HepG2 (cell line): ENCODE data around the gene ARHGEF10L. TPM values are rescaled to one million over a fixed set of nuclear protein-coding genes. Genes with fewer than 3 reads are reported as not detected.
"Not testable (repeated sequence)": the region's sequence is repeated elsewhere in the genome, so short reads cannot be mapped to it uniquely, and the experiment has no call there.

Experiments used
- ATAC-seq: fragments of 200-7000 bp; cut with Tn5 transposase; 3 replicates; pipeline ENCODE4 v1.9.1; 2020; ENCODE audit warnings: mild to moderate bottlenecking, moderate library complexity
- BruUV-seq: library from RNA; stranded (reverse); fragments of 400-500 nt; replicated peaks from 2 replicates; lab custom pipeline; 2021; lab: Mats Ljungman, UMichigan
- CTCF ChIA-PET: fragments of 300-600 bp; formaldehyde crosslinking; extraction: SDS; loops from one replicate; lab custom pipeline; 2021; ENCODE audit warnings: low total read pairs, inconsistent platforms, low intra/inter-chr PET ratio; lab: Yijun Ruan, JAX
- POLR2A ChIA-PET: fragments of 350-600 bp; sonication (Branson Sonifier 250); formaldehyde crosslinking; loops from one replicate; lab custom pipeline; 2020; ENCODE audit warnings: antibody characterized with exemption, inconsistent platforms; lab: Yijun Ruan, JAX
- DNase-seq: peaks from one replicate; pipeline ENCODE4 v3.0.0-alpha.2; 2015; ENCODE audit warnings: low spot score
- FAIRE-seq: peaks from 3 replicates; lab custom pipeline; 2011; peaks lifted over from hg19 to GRCh38; lab: Jason Lieb, UNC
- H2AFZ ChIP-seq: one replicate; pipeline ENCODE4 v1.6.1; 2011; ENCODE audit warnings: low read length, inconsistent platforms
- H3K27ac ChIP-seq: fragments of 300-600 bp; 3 replicates; pipeline ENCODE4 v1.8.0; 2011; ENCODE audit warnings: mixed run types, mild to moderate bottlenecking, mixed read lengths, low read length, inconsistent platforms; ENCODE audit not compliant: insufficient read depth; ENCODE audit errors: extremely low read length
- H3K27me3 ChIP-seq, 2 experiments: fragments of 200-600 bp in 1 of 2; 2 replicates in 1 of 2; 3 replicates in 1 of 2; pipeline versions ENCODE4 v1.6.0 to v1.8.0; 2011; ENCODE audit warnings: low read length in 2 of 2, mild to moderate bottlenecking in 2 of 2, moderate library complexity in 2 of 2, inconsistent platforms in 1 of 2; ENCODE audit not compliant: insufficient read depth in 2 of 2, control insufficient read depth in 1 of 2
- H3K36me3 ChIP-seq, 2 experiments: fragments of 200-600 bp in 1 of 2; replicated peaks in 1 of 2; 2 replicates in 1 of 2; 3 replicates in 1 of 2; pipeline versions ENCODE4 v1.5.1 to v1.8.0; 2011; ENCODE audit warnings: low read length in 2 of 2, inconsistent platforms in 1 of 2; ENCODE audit not compliant: insufficient read depth in 2 of 2, control insufficient read depth in 1 of 2
- H3K4me1 ChIP-seq: 2 replicates; pipeline ENCODE4 v1.5.1; 2012; ENCODE audit warnings: low read length, inconsistent platforms; ENCODE audit not compliant: insufficient read depth
- H3K4me2 ChIP-seq: 2 replicates; pipeline ENCODE4 v1.6.0; 2011; ENCODE audit warnings: low read depth, low read length, inconsistent platforms
- H3K4me3 ChIP-seq, 3 experiments: fragments of 200-600 bp in 1 of 3; sonication (generic), shearing (Covaris generic) in 1 of 3; replicated peaks in 1 of 3; 2 replicates each; pipeline ENCODE4 v1.5.1; 2011 to 2016; ENCODE audit warnings: low read length in 3 of 3, inconsistent platforms in 2 of 3, low read depth in 2 of 3, mild to moderate bottlenecking in 2 of 3, control low read depth in 1 of 3, mixed read lengths in 1 of 3; ENCODE audit not compliant: insufficient read depth in 1 of 3
- H3K79me2 ChIP-seq: one replicate; pipeline ENCODE4 v1.6.1; 2011; ENCODE audit warnings: low read length, inconsistent platforms; ENCODE audit not compliant: insufficient read depth
- H3K9ac ChIP-seq: 2 replicates; pipeline ENCODE4 v1.6.0; 2011; ENCODE audit warnings: mild to moderate bottlenecking, low read depth, low read length, inconsistent platforms; ENCODE audit not compliant: insufficient read depth
- H3K9me3 ChIP-seq: 2 replicates; pipeline ENCODE4 v1.5.1; 2012; ENCODE audit warnings: mild to moderate bottlenecking, low read length
- H4K20me1 ChIP-seq: 2 replicates; pipeline ENCODE4 v1.6.0; 2011; ENCODE audit warnings: inconsistent platforms, mild to moderate bottlenecking, low read length, moderate library complexity; ENCODE audit not compliant: insufficient read depth
- ETV5 ChIP-seq: IDR thresholded peaks from 2 replicates; pipeline ENCODE4 v1.6.1; 2018; ENCODE audit warnings: missing biosample characterization, missing genetic modification reagents, inconsistent platforms, borderline replicate concordance
- HDAC1 ChIP-seq: sonication (generic); formaldehyde crosslinking; IDR thresholded peaks from 2 replicates; pipeline ENCODE4 v1.5.1; 2020; ENCODE audit warnings: mild to moderate bottlenecking, missing genetic modification reagents
- NR2F6 ChIP-seq, 2 experiments: IDR thresholded peaks; 2 replicates each; pipeline ENCODE4 v1.6.1; 2016; ENCODE audit warnings: antibody characterized with exemption in 1 of 2, mild to moderate bottlenecking in 1 of 2
- PITX1 ChIP-seq: sonication (generic); formaldehyde crosslinking; IDR thresholded peaks from 2 replicates; pipeline ENCODE4 v1.5.1; 2020; ENCODE audit warnings: mild to moderate bottlenecking, missing genetic modification reagents
- SALL1 ChIP-seq: sonication (generic); formaldehyde crosslinking; IDR thresholded peaks from 2 replicates; pipeline ENCODE4 v1.8.0; 2022; ENCODE audit warnings: mild to moderate bottlenecking, missing genetic modification reagents
- ZNF331 ChIP-seq: sonication (generic); formaldehyde crosslinking; IDR thresholded peaks from 2 replicates; pipeline ENCODE4 v1.4.0; 2020; ENCODE audit warnings: missing genetic modification reagents
- WGBS: methylation state at CpG from one replicate; pipeline ENCODE4 v1.1.6; 2017; ENCODE audit warnings: low lambda C conversion rate; 5-methylcytosine and 5-hydroxymethylcytosine counted together
- in situ Hi-C: cut with HindIII; loops from 2 replicates; pipeline ENCODE4 v1.10.0; 2017; ENCODE audit warnings: low pct_unique_long_range_greater_than_20kb; ENCODE audit not compliant: extremely low pct_ligation_motif_present
- intact Hi-C: fragments of 100-400 bp; cut with micrococcal nuclease; formaldehyde crosslinking; loops from one replicate; pipeline ENCODE4 v1.10.0; 2022; ENCODE audit not compliant: unreplicated experiment
- polyA plus RNA-seq, 8 experiments: library from polyadenylated mRNA; depleted of rRNA in 3 of 8; stranded (reverse) in 7 of 8; unstranded in 1 of 8; fragments of >200 nt; fragmentation: Illumina TruSeq in 4 of 8; extraction: Trizol in 4 of 8; gene quantifications; 2 replicates each; pipeline versions ENCODE4 v1.2.1 to v1.2.3, GENCODE V29; 2011 to 2016; ENCODE audit warnings: low read depth in 4 of 8, missing spikeins in 1 of 8, mixed read lengths in 1 of 8; ENCODE audit not compliant: insufficient read depth in 1 of 8
- total RNA-seq, 5 experiments: library from RNA; depleted of rRNA; stranded (reverse); fragments of >200 nt; fragmentation: Illumina TruSeq; extraction: Trizol; gene quantifications; 2 replicates each; pipeline ENCODE4 v1.2.3, GENCODE V29; 2016; ENCODE audit warnings: low read depth in 1 of 5
- TF ChIP-seq, protein P1 (sequence below): sonication (generic); formaldehyde crosslinking; IDR thresholded peaks from 2 replicates; pipeline ENCODE4 v1.5.1; 2020; ENCODE audit warnings: mild to moderate bottlenecking, missing genetic modification reagents
- TF ChIP-seq, protein P2 (sequence below): sonication (generic); IDR thresholded peaks from 2 replicates; pipeline ENCODE4 v1.6.1; 2016; ENCODE audit warnings: low read depth, borderline replicate concordance

The ARHGEF10L gene
- total and polyA plus RNA-seq, 2 of the 13 experiments (the other 11 are each of a cell fraction or from before 2014, with no cell fraction given) = 46.5 to 78.3 TPM

DNA sequence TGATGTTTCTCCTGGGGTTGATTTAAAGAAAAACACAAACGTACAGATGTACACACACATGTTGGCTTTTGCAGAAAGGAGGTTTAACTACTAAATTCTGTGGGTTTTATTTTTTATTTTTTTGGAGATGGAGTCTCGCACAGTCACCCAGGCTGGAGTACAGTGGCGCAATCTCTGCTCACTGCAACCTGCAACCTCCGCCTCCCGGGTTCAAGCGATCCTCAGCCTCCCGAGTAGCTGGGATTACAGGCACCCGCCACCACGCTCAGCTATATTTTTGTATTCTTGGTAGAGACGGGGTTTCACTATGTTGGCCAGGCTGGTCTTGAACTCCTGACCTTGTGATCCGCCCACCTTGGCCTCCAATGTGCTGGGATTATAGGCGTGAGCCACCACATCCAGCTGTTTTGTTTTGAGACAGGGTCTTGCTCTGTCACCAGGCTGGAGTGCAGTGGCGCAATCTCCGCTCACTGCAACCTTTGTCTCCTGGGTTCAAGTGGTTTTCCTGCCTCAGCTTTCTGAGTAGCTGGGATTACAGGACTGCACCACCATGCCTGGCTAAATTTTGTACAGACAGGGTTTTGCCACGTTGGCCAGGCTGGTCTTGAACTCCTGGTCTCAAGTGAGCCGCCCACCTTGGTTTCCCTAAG, 49.6 kb upstream of the ARHGEF10L start (continued):
- TF ChIP-seq, protein P1, sequence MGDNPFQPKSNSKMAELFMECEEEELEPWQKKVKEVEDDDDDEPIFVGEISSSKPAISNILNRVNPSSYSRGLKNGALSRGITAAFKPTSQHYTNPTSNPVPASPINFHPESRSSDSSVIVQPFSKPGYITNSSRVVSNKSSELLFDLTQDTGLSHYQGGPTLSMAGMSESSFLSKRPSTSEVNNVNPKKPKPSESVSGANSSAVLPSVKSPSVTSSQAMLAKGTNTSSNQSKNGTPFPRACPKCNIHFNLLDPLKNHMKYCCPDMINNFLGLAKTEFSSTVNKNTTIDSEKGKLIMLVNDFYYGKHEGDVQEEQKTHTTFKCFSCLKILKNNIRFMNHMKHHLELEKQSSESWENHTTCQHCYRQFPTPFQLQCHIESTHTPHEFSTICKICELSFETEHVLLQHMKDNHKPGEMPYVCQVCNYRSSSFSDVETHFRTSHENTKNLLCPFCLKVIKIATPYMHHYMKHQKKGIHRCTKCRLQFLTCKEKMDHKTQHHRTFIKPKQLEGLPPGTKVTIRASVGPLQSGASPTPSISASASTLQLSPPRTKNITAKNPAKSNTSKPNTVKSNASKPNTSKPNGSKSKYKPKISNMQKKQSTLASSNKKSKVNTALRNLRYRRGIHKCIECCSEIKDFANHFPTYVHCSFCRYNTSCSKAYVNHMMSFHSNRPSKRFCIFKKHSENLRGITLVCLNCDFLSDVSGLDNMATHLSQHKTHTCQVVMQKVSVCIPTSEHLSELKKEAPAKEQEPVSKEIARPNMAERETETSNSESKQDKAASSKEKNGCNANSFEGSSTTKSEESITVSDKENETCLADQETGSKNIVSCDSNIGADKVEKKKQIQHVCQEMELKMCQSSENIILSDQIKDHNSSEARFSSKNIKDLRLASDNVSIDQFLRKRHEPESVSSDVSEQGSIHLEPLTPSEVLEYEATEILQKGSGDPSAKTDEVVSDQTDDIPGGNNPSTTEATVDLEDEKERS (CRISPR knock-in tag) = 0 out of 2 replicates have a peak, but pooled peaks have one; percentile 25
- TF ChIP-seq, protein P2, sequence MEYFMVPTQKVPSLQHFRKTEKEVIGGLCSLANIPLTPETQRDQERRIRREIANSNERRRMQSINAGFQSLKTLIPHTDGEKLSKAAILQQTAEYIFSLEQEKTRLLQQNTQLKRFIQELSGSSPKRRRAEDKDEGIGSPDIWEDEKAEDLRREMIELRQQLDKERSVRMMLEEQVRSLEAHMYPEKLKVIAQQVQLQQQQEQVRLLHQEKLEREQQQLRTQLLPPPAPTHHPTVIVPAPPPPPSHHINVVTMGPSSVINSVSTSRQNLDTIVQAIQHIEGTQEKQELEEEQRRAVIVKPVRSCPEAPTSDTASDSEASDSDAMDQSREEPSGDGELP = peak; percentile 47; the same call in 1 of the 2 replicates
- TF ChIP-seq ZNF331 (CRISPR knock-in tag) = 0 out of 2 replicates have a peak, but pooled peaks have one; percentile 23
- TF ChIP-seq ETV5 (CRISPR knock-in tag) = peak; percentile 21; the same call in 1 of the 2 replicates
- TF ChIP-seq SALL1 (CRISPR knock-in tag) = peak; percentile 22; the same call in 1 of the 2 replicates
- peak; percentile 60 for TF ChIP-seq PITX1
- not testable (repeated sequence) for TF ChIP-seq NR2F6 (IDR thresholded peaks at IDR 0.05)
- 0 out of 2 replicates have a peak, but pooled peaks have one; percentile 10 for TF ChIP-seq NR2F6 (CRISPR knock-in tag; IDR thresholded peaks at IDR 0.05)
- TF ChIP-seq HDAC1 (CRISPR knock-in tag) = peak; percentile 44; the same call in 1 of the 2 replicates

DNA sequence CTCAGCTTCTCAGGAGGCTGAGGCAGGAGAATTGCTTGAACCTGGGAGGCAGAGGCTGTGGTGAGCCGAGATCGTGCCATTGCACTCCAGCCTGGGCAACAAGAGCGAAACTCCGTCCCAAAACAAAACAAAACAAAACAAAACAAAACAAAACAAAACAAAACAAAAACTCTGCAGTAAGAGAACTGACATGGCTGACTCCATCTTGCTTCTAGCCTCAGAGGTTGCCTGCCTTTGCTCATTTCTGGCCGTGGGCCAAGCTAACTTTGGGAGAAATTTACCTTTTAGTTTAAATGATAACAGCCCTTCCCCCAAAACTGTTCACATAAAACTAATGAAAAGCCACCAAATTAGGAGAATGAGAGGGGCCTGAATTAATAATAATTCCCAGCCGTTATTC, 48.8 kb upstream of the ARHGEF10L start:
- H3K27ac ChIP-seq, H3K4me2 ChIP-seq, H3K9me3 ChIP-seq, ATAC-seq, H4K20me1 ChIP-seq, H3K9ac ChIP-seq, intact Hi-C loops, H3K36me3 ChIP-seq, CTCF ChIA-PET, H3K4me3 ChIP-seq, H3K79me2 ChIP-seq, DNase-seq, H3K27me3 ChIP-seq, BruUV-seq, H2AFZ ChIP-seq, FAIRE-seq, POLR2A ChIA-PET: not testable (repeated sequence)
- WGBS = 43% methylated on average over 6 of the region's 6 CpGs
- peaks cover 20% of the 10 kb centered on the region for H3K4me1 ChIP-seq
- in situ Hi-C loops = loop anchor here (10.0 kb wide), 1 partner anchor 334 kb away; no protein-coding TSS in a partner anchor
